ENCODE results near the gene BPTF. TPM values are rescaled to one million over a fixed set of nuclear protein-coding genes. Genes with fewer than 3 reads are reported as not detected.
A peak's percentile ranks its signal among the peaks of the same experiment; 100 is the strongest.
"Not testable (repeated sequence)": the region's sequence is repeated elsewhere in the genome, so short reads cannot be mapped to it uniquely, and the experiment has no call there.

The BPTF gene
- total RNA-seq, 1 donor from 2014 or later, result 126 TPM

DNA sequence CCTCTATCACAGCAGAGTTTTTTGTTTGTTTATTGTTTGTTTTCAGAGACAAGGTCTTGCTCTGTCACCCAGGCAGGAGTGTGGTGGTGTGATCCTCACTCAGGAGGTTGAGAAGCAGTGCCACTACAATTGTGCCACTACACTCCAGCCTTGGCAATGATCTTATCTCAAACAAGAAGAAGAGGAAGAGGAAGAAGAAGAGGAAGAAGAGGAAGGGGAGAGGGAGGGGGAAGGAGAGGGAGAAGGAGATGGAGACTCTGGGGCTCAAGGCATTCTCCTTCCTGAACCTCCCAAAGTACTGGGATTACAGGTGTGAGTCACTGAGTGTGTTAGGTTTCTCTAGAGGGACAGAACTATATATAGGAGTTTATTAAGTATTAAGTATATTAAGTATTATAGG, 188.1 kb downstream of the BPTF start:
- DNase-seq (ENCODE audit: low spot score), result no peak

DNA sequence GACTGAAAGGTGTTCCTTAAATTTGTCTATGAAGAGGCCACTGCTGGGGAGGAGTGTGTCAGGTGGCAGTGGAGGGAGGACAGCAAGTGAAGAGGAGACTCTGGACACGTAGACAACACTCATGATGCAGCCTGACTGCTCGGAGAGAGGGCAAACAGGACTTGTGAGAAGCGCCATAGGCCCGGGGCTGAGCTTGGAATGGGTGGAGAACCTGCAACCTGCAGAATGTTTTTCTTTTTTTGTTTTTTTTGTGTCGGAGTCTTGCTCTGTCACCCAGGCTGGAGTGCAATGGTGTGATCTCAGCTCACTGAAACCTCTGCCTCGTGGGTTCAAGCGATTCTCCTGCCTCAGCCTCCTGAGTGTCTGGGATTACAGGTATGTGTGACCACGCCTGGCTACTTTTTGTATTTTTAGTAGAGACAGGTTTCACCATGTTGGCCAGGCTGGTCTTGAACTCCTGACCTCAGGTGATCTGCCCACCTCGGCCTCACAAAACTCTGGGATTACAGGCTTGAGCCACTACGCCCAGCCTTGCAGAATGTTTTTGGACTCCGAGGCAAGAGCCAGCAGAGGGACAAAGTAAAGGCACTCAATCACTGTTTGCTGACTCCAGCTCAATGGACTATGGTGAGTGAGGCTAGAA, 189.9 kb downstream of the BPTF start:
- no peak for DNase-seq (ENCODE audit: low spot score)

- DNase-seq (ENCODE audit: low spot score), result no peak
Measured at GRCh38 chr17:68016838-68017237, 191.5 kb downstream of the BPTF start.

DNA sequence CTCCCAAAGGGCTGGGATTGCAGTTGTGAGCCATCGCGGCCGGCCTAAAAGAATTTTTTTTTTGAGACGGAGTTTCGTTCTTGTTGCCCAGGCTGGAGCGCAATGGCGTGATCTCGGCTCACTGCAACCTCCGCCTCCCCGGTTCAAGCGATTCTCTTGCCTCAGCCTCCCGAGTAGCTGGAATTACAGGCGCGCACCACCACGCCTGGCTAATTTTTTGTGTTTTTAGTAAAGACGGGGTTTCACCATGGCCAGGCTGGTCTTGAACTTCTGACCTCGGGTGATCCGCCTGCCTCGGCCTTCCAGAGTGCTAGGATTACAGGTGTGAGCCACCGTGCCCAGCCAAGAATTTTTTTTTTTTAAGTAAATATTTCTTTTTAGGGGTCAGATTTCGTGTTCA, 193.2 kb downstream of the BPTF start:
- DNase-seq (ENCODE audit: low spot score), result not testable (repeated sequence)

DNA sequence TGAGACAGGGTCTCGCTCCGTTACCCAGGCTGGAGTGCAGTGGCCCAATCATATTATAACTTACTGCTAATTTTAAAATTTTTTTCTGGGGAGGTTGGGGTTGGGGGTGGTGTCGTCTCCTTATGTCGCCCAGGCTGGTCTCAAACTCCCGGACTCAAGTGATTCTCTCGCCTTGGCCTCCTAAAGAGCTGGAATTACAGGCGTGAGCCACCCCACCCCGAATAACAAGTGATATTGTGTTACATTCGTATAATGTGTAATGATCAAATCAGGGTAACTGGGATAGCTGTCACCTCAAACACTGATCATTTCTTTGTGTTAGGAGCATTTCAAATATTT, 194.0 kb downstream of the BPTF start:
- no peak for DNase-seq (ENCODE audit: low spot score)

- peak; percentile 98 for DNase-seq (ENCODE audit: low spot score)
Measured at GRCh38 chr17:68019675-68020408, 194.5 kb downstream of the BPTF start.

GRCh38 chr17:68020409-68020756, 195.1 kb downstream of the BPTF start:
- DNase-seq (ENCODE audit: low spot score), result no peak

GRCh38 chr17:68020791-68021190, 195.5 kb downstream of the BPTF start:
- not testable (repeated sequence) for DNase-seq (ENCODE audit: low spot score)

GRCh38 chr17:68021963-68022362, 196.7 kb downstream of the BPTF start:
- no peak for DNase-seq (ENCODE audit: low spot score)

- DNase-seq (ENCODE audit: low spot score), result not testable (repeated sequence)
Measured at GRCh38 chr17:68022547-68022946, 197.2 kb downstream of the BPTF start.

DNA sequence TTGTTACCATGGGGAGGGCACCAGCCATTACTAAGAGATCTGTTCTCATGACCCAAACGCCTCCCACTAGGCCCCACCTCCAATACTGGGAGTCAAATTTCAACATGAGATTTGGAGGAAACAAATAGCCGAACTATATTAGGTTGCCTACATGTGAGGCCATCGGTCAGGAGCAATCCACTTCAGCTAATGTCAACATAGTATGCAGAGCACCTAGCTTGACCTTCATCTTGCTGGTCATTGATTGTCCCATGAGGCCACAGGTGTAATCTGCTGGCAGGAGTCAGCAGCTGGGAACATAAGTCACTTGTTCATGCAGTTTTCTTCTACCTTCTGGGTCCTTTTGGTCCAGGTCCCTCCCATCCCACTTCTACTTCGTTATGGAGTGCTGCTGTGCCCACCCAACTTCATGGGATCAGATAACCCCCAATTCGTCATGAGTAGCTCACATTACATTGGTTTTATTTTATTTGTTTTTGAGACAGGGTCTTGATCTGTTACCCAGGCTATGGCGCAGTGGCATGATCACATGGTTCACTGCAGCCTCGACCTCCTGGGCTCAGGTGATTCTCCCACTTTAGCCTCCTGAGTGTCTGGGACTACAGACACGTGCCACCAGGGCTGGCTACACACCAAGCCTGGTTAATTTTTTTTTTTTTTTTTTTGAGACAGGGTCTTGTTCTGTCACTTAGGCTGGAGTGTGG, 204.4 kb downstream of the BPTF start:
- DNase-seq (ENCODE audit: low spot score), result no peak

Other genes starting within 250 kb of the BPTF start
- 52.0 TPM for gene NOL11, start 107.6 kb upstream of the BPTF start, total RNA-seq
- 9.1 TPM for gene C17orf58, start 171.0 kb downstream of the BPTF start, total RNA-seq
- 23.0 TPM for gene KPNA2, start 210.2 kb downstream of the BPTF start, total RNA-seq